Duodenal mucosa (tissue), 2 donors: Measurements from ENCODE around the gene ARL14.

Source experiments
- H3K27ac ChIP-seq: one replicate; pipeline ENCODE4 v1.7.0; 2013; ENCODE audit warnings: low read depth, low read length
- H3K27me3 ChIP-seq, 2 donors: one replicate each; pipeline ENCODE4 v1.7.0; 2013; ENCODE audit warnings: low read length in 2 of 2, control low read depth in 1 of 2; ENCODE audit not compliant: insufficient read depth in 2 of 2, control insufficient read depth in 1 of 2
- H3K36me3 ChIP-seq, 2 donors: one replicate each; pipeline ENCODE4 v1.7.0; 2013; ENCODE audit warnings: low read length in 2 of 2, control low read depth in 1 of 2; ENCODE audit not compliant: insufficient read depth in 2 of 2, control insufficient read depth in 1 of 2
- H3K4me1 ChIP-seq, 2 donors: one replicate each; pipeline ENCODE4 v1.7.0; 2013; ENCODE audit warnings: low read length in 2 of 2, control low read depth in 1 of 2; ENCODE audit not compliant: insufficient read depth in 2 of 2, control insufficient read depth in 1 of 2
- H3K4me3 ChIP-seq, 2 donors: one replicate each; pipeline ENCODE4 v1.7.0; 2013; ENCODE audit warnings: low read length in 2 of 2, low read depth in 1 of 2
- H3K9ac ChIP-seq, 2 donors: one replicate each; pipeline ENCODE4 v1.7.0; 2013; ENCODE audit warnings: low read length in 2 of 2, low read depth in 1 of 2
- H3K9me3 ChIP-seq, 2 donors: one replicate each; pipeline ENCODE4 v1.7.0; 2013; ENCODE audit warnings: low read length in 2 of 2, control low read depth in 1 of 2; ENCODE audit not compliant: control insufficient read depth in 1 of 2

ARL14 gene

DNA sequence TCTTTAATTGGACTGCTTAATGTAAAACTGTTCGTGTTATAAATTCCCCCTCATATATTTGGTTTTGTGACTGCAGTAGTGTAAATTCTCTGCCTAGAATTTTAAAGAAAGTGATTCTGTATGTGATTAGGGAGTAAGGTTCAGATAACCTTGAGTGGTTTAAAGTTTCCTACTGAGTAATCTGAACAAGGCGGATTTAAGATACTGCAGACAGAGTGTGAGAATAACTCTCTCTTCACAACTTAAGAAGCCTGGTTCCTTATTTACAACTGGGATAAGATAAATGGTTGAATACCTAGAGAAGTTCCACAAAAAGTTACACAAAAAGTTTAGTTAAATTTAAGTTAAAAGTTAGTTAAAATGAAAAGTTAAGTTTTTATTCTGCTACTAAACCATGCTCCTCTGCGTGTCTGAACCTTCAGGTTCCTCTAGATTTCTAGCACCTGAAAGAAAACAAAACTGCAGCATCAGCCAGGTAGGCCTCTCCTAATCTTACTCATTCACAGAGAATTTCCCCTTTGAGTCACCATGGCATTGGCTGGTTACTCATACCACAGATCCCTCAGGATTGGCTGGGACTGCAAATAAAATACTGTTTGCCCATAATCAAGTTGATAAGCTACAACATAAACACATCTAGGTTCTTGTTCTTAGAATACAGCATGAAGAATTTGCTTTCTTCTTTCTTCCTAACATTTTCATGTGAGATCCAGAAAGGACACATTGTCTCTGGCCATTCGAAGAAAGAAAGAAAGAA is at the start of gene ARL14:
ARL14 (plus strand) TSS at position 614 of the 757 bp plus-strand sequence. CDS start 187 bp downstream, outside the sequence.
- no peaks in the 10 kb centered on the region for H3K27me3 ChIP-seq
- no peaks in the 10 kb centered on the region for H3K9me3 ChIP-seq
- peak within 1 kb of the TSS; percentile 34 to 84 for H3K9ac ChIP-seq
- peaks cover 12 to 14% of the 10 kb centered on the region in 2 donors for H3K4me1 ChIP-seq
- peak within 1 kb of the TSS; percentile 56 to 88 for H3K4me3 ChIP-seq
- H3K36me3 ChIP-seq, result no peaks in the 10 kb centered on the region
- H3K27ac ChIP-seq, result peak within 1 kb of the TSS; percentile 71

DNA sequence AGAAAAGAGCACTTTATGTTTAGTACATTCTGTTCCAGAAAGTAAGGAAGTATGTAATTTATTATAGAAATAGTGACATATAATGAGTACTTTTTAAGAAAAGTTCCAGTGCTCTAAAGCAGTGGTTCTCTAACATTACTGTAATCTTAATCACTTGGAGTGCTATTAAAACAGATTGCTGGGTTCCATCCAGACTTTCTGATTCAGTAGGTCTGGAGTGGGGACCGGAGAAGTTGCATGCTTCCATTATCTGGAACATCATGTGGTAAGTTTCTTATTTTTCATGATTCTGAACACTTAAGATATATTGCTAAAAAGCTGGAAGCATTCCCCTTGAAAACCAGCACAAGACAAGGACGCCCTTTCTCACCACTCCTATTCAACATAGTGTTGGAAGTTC is 47.5 kb upstream of the ARL14 start:
- Histone ChIP-seq H3K9ac (no peak overlapping the region), H3K4me1 (no peaks in the 10 kb centered on the region), H3K36me3 (no peaks in the 10 kb centered on the region), H3K4me3 (no peak overlapping the region), H3K27ac (no peak overlapping the region), H3K27me3 (no peaks in the 10 kb centered on the region), H3K9me3 (no peaks in the 10 kb centered on the region)

DNA sequence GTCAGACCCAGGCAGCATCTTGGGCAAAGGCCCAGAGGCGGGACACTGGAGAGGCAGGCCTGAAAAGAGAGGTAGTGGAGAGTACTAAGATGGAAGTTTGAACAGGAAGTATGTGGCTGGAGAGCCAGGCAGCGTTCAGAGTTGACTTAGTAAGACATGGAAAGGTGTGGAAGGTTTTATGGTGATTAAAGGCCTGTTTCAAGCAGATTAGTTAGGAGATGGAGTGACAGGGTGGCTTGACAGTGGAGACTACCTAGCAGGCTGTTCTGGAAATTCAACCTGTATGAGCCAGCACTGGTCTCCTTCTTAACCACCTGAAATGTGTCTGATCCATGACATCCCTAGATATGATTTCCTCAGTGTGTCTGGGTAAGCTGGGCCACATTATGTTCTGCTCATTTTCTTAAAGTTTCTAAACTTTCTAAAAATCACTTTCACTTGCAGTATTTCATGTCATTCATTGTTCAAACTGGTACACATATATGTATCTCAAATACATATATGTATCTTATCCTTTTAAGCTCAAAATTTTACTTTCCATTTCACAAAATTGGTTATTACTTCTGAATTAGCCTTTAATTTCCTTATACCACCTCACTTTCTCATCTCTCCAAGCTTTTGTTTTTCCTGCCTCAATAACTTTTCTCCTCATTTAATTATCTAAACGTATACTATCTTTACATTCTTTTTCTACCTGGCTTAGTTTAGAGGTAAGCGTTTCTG is 43.4 kb upstream of the ARL14 start:
- Histone ChIP-seq H3K4me1 (no peaks in the 10 kb centered on the region), H3K27me3 (no peaks in the 10 kb centered on the region), H3K36me3 (no peaks in the 10 kb centered on the region), H3K27ac (no peak overlapping the region), H3K4me3 (no peak overlapping the region), H3K9me3 (no peaks in the 10 kb centered on the region), H3K9ac (no peak overlapping the region)

DNA sequence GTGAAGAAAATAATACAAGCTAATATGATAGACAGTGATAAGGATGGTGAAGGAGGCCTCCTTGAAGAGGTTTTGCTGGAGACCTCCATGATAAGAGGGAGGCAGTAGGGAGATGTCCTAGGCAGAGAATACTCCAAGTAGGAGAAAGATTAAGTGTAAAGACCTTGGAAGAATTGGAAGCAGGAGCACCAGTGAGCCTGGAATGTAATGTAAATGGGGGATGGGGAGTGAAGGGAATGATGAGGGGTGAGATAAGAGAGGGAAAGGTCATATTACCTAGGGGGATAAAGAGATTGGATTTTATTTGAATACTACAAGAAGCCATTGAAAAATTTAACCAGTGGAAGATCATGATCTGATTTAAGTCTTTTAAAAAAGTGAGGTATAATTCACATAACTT is 41.7 kb upstream of the ARL14 start:
- no peak overlapping the region for H3K4me3 ChIP-seq
- no peaks in the 10 kb centered on the region for H3K27me3 ChIP-seq
- H3K27ac ChIP-seq, result no peak overlapping the region
- no peak overlapping the region for H3K9ac ChIP-seq
- no peaks in the 10 kb centered on the region for H3K4me1 ChIP-seq
- H3K36me3 ChIP-seq, result no peaks in the 10 kb centered on the region
- no peaks in the 10 kb centered on the region for H3K9me3 ChIP-seq

DNA sequence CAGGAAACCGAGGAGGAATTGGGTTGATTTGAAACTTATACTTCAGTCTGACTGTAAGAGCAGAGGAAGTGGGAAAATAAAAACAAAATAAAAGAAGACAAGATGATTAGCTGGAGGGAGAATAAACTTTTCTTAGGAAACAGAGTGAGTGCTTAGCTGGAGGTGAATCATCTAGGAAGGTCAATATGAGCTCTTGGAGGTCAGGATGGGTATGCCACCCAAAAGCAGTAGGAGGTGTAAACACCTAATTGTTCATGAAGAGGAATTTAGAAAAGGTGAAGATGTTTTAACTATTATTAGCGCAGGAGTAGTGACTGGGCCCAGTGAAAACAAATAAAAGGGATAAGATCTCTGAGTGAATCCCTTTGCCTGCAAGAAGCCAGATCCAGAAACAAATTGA is 39.9 kb upstream of the ARL14 start:
- Histone ChIP-seq H3K4me3 (no peak overlapping the region), H3K9ac (no peak overlapping the region), H3K27ac (no peak overlapping the region), H3K36me3 (no peaks in the 10 kb centered on the region), H3K9me3 (no peaks in the 10 kb centered on the region), H3K4me1 (no peaks in the 10 kb centered on the region), H3K27me3 (no peaks in the 10 kb centered on the region)

- Histone ChIP-seq H3K4me3 (no peak overlapping the region), H3K27me3 (no peaks in the 10 kb centered on the region), H3K9ac (no peak overlapping the region), H3K36me3 (no peaks in the 10 kb centered on the region), H3K27ac (no peak overlapping the region), H3K9me3 (no peaks in the 10 kb centered on the region), H3K4me1 (no peaks in the 10 kb centered on the region)
Measured at GRCh38 chr3:160638184-160638583, 38.8 kb upstream of the ARL14 start.

DNA sequence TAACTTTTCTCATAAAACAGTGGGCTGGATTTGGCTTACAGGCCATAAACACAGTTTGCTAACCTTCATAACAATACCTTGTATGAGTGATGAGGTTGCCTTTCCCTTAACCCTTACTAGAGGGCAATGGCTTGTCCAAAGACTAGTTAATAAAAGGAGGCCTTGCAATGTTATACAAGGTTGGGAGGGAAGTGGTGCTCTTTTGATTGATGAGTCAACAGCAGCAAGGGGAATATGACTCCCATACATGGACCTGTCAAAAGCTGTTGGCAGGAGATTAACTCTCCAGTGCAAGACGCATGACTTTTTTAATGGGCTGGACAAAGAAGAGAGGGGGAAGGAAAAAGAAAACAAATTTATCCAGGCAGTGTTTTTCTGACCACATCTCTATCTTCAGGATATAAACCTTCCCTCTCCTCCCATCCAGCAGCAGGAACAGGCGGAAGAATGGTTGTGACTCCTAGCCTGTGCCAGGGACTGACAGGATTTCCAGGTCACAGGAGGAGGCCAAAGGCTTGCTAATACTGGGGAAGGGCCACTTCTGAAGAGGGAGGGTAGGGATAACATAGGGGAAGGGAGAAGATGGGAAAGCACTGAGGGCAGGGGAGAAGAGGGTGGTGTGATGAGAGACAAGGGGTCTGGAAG is 35.2 kb upstream of the ARL14 start:
- Histone ChIP-seq H3K4me3 (no peak overlapping the region), H3K9me3 (no peaks in the 10 kb centered on the region), H3K36me3 (no peaks in the 10 kb centered on the region), H3K9ac (no peak overlapping the region), H3K4me1 (no peaks in the 10 kb centered on the region), H3K27me3 (no peaks in the 10 kb centered on the region), H3K27ac (no peak overlapping the region)

- H3K27ac ChIP-seq, result no peak overlapping the region
- H3K27me3 ChIP-seq, result no peaks in the 10 kb centered on the region
- no peak overlapping the region for H3K4me3 ChIP-seq
- H3K36me3 ChIP-seq, result no peaks in the 10 kb centered on the region
- no peaks in the 10 kb centered on the region for H3K9me3 ChIP-seq
- H3K9ac ChIP-seq, result no peak overlapping the region
- no peaks in the 10 kb centered on the region for H3K4me1 ChIP-seq
Measured at GRCh38 chr3:160643994-160644393, 33.0 kb upstream of the ARL14 start.

DNA sequence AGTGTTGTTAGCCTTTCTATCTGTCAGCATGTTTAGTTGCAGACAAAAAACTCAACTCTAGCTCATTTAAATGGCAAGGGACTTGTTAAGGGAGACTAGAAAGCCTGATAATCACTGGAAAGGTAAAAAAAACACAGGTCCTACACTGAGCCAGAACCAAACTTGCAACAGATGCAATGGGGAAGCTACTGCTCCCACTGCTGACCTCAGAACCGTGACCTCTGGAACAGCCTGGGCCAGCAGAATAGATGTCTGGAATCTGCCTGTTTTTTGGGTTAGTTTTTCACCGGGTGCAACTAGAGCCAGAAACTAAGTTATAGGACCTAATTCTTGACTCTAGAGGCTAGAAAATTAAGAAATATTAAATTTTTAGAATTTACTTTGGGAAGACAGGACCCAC is 32.5 kb upstream of the ARL14 start:
- Histone ChIP-seq H3K27me3 (no peaks in the 10 kb centered on the region), H3K4me3 (no peak overlapping the region), H3K9me3 (no peaks in the 10 kb centered on the region), H3K9ac (no peak overlapping the region), H3K27ac (no peak overlapping the region), H3K36me3 (no peaks in the 10 kb centered on the region), H3K4me1 (no peaks in the 10 kb centered on the region)

GRCh38 chr3:160648701-160649100 is 28.3 kb upstream of the ARL14 start:
- Histone ChIP-seq H3K4me3 (no peak overlapping the region), H3K9ac (no peak overlapping the region), H3K27me3 (no peaks in the 10 kb centered on the region), H3K36me3 (no peaks in the 10 kb centered on the region), H3K4me1 (no peaks in the 10 kb centered on the region), H3K9me3 (no peaks in the 10 kb centered on the region), H3K27ac (no peak overlapping the region)
